MM.1S (cell line): ENCODE measurements around the gene TFIP11.

Source experiments
- DNase-seq: peaks from one replicate; pipeline ENCODE4 v3.0.0-alpha.2; 2015
- H2AFZ ChIP-seq: fragments of 300-600 bp; sonication (generic); 2 replicates; pipeline ENCODE4 v1.6.0; 2016; ENCODE audit warnings: antibody characterized with exemption, low read length
- H3F3A ChIP-seq: fragments of 300-600 bp; sonication (generic); 2 replicates; pipeline ENCODE4 v1.6.1; 2016; ENCODE audit warnings: mild to moderate bottlenecking, antibody characterized with exemption, low read length, moderate library complexity, mixed read lengths; ENCODE audit not compliant: insufficient read depth
- H3K27ac ChIP-seq: fragments of 300-600 bp; sonication (generic); 2 replicates; pipeline ENCODE4 v1.5.1; 2016; ENCODE audit warnings: mild to moderate bottlenecking, low read length
- H3K27me3 ChIP-seq: fragments of 300-600 bp; sonication (generic); replicated peaks from 2 replicates; pipeline ENCODE4 v1.6.0; 2016; ENCODE audit warnings: low read length; ENCODE audit not compliant: insufficient read depth
- H3K36me3 ChIP-seq: fragments of 300-600 bp; sonication (generic); replicated peaks from 2 replicates; pipeline ENCODE4 v1.6.1; 2016; ENCODE audit warnings: mild to moderate bottlenecking, low read length, mixed read lengths; ENCODE audit not compliant: insufficient read depth
- H3K4me1 ChIP-seq: fragments of 300-600 bp; sonication (generic); 2 replicates; pipeline ENCODE4 v1.6.1; 2016; ENCODE audit warnings: low read length, mixed read lengths
- H3K4me2 ChIP-seq: fragments of 300-600 bp; sonication (generic); 2 replicates; pipeline ENCODE4 v1.6.0; 2016; ENCODE audit warnings: low read depth, low read length
- H3K4me3 ChIP-seq: fragments of 300-600 bp; sonication (generic); 2 replicates; pipeline ENCODE4 v1.5.1; 2016; ENCODE audit warnings: low read length, mixed read lengths
- H3K79me2 ChIP-seq: fragments of 300-600 bp; sonication (generic); 2 replicates; pipeline ENCODE4 v1.6.1; 2016; ENCODE audit warnings: mixed run types, low read length, mixed read lengths
- H3K9ac ChIP-seq: fragments of 300-600 bp; sonication (generic); 2 replicates; pipeline ENCODE4 v1.6.1; 2016; ENCODE audit warnings: low read length, mixed read lengths
- H3K9me2 ChIP-seq: fragments of 300-600 bp; sonication (generic); replicated peaks from 2 replicates; pipeline ENCODE4 v1.6.1; 2016; ENCODE audit warnings: mild to moderate bottlenecking, low read length, mixed read lengths; ENCODE audit not compliant: insufficient read depth
- H3K9me3 ChIP-seq: fragments of 300-600 bp; sonication (generic); replicated peaks from 2 replicates; pipeline ENCODE4 v1.6.1; 2016; ENCODE audit warnings: mild to moderate bottlenecking, low read length, mixed read lengths; ENCODE audit not compliant: insufficient read depth
- H4K20me1 ChIP-seq: fragments of 300-600 bp; sonication (generic); 2 replicates; pipeline ENCODE4 v1.6.1; 2016; ENCODE audit warnings: mild to moderate bottlenecking, low read length, moderate library complexity, mixed read lengths; ENCODE audit not compliant: insufficient read depth
- EZH2 ChIP-seq: fragments of 300-600 bp; sonication (generic); optimal IDR thresholded peaks from 2 replicates; pipeline ENCODE3; 2017; ENCODE audit warnings: low read depth, mild to moderate bottlenecking, antibody characterized with exemption, low read length, mixed read lengths
- EZH2phosphoT487 ChIP-seq: fragments of 300-600 bp; sonication (generic); IDR thresholded peaks from 2 replicates; pipeline ENCODE4 v1.6.1; 2018; ENCODE audit warnings: antibody characterized with exemption, low read length
- TF ChIP-seq, protein P1 (sequence below): fragments of 300-600 bp; sonication (generic); IDR thresholded peaks from 2 replicates; pipeline ENCODE4 v1.5.1; 2016; ENCODE audit warnings: antibody characterized with exemption, low read length, mixed read lengths

Gene TFIP11

DNA sequence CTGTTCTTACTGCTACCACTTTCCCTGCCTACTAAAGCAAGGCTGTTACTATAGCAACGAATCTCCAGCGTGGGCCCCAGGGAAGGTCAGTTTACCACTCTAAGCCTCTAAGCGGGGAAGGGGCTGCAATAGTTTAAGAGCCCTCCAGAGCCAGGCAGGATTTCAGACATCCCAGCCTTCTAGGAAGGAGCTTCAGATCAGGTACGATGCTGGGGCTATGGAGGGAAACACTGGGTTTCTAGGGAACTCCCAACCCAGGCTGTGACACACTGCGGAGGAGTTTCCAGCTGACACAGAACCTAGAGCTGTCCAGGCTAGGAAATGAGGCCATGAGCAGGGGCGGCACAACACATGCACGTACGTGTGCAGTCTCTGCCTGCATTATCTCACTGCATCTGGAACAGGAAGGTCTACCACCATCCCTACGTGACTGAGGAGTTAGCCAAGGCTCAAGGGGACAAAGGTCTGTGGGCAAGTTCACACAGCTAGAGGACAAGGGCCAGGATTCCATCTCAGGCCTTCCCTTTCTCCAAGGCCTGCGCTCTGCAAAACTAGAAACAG is 49.1 kb downstream of the TFIP11 start:
- Histone ChIP-seq H3F3A (no peaks in the 10 kb centered on the region), H3K4me3 (no peak overlapping the region), H3K4me1 (no peaks in the 10 kb centered on the region), H3K9me3 (no peaks in the 10 kb centered on the region), H4K20me1 (no peaks in the 10 kb centered on the region), H3K9ac (no peak overlapping the region), H3K27me3 (no peaks in the 10 kb centered on the region), H2AFZ (no peak overlapping the region), H3K36me3 (no peaks in the 10 kb centered on the region), H3K27ac (no peak overlapping the region), H3K9me2 (no peaks in the 10 kb centered on the region), H3K4me2 (no peak overlapping the region), H3K79me2 (0 out of 2 replicates have a peak, but pooled peaks cover 4% of the 10 kb centered on the region)
- TF ChIP-seq EZH2 (no peak), EZH2phosphoT487 (no peak)
- TF ChIP-seq, protein P1, sequence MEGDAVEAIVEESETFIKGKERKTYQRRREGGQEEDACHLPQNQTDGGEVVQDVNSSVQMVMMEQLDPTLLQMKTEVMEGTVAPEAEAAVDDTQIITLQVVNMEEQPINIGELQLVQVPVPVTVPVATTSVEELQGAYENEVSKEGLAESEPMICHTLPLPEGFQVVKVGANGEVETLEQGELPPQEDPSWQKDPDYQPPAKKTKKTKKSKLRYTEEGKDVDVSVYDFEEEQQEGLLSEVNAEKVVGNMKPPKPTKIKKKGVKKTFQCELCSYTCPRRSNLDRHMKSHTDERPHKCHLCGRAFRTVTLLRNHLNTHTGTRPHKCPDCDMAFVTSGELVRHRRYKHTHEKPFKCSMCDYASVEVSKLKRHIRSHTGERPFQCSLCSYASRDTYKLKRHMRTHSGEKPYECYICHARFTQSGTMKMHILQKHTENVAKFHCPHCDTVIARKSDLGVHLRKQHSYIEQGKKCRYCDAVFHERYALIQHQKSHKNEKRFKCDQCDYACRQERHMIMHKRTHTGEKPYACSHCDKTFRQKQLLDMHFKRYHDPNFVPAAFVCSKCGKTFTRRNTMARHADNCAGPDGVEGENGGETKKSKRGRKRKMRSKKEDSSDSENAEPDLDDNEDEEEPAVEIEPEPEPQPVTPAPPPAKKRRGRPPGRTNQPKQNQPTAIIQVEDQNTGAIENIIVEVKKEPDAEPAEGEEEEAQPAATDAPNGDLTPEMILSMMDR = no peak
- DNase-seq = no peak

GRCh38 chr22:26462641-26463040 is 49.6 kb downstream of the TFIP11 start:
- Histone ChIP-seq H4K20me1 (no peaks in the 10 kb centered on the region), H2AFZ (no peak overlapping the region), H3K27ac (no peak overlapping the region), H3K4me1 (no peaks in the 10 kb centered on the region), H3K4me2 (no peak overlapping the region), H3K4me3 (no peak overlapping the region), H3K79me2 (0 out of 2 replicates have a peak, but pooled peaks cover 4% of the 10 kb centered on the region), H3K9me3 (no peaks in the 10 kb centered on the region), H3K9me2 (no peaks in the 10 kb centered on the region), H3K27me3 (no peaks in the 10 kb centered on the region), H3K9ac (no peak overlapping the region), H3F3A (no peaks in the 10 kb centered on the region), H3K36me3 (no peaks in the 10 kb centered on the region)
- DNase-seq = no peak
- TF ChIP-seq, protein P1 = no peak
- TF ChIP-seq EZH2 = no peak
- TF ChIP-seq EZH2phosphoT487 = no peak

DNA sequence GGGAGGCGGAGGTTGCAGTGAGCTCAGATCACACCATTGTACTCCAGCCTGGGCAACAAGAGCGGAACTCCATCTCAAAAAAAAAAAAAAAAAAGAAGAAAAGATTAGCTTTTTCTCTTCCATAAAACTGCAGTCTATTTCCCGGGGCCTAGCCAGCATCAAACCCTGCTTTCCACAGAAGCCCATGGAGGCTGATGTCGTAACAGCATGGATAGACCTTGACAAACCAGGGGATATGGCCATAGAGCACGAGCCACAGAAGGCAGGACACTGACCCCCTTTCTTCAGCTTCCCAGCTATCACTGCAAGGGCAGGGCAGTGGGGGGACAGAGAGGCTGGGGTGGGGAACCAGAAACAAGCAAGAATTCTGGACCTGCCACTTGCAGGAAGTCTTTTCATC is 50.2 kb downstream of the TFIP11 start:
- Histone ChIP-seq H3F3A (no peaks in the 10 kb centered on the region), H3K9ac (no peak overlapping the region), H3K79me2 (0 out of 2 replicates have a peak, but pooled peaks cover 4% of the 10 kb centered on the region), H3K4me1 (no peaks in the 10 kb centered on the region), H3K27ac (no peak overlapping the region), H3K27me3 (no peaks in the 10 kb centered on the region), H2AFZ (no peak overlapping the region), H4K20me1 (no peaks in the 10 kb centered on the region), H3K9me3 (no peaks in the 10 kb centered on the region), H3K4me2 (no peak overlapping the region), H3K9me2 (no peaks in the 10 kb centered on the region), H3K4me3 (no peak overlapping the region), H3K36me3 (no peaks in the 10 kb centered on the region)
- TF ChIP-seq EZH2phosphoT487 (no peak), EZH2 (no peak)
- TF ChIP-seq, protein P1 = no peak
- DNase-seq = no peak
